ENCODE measurements around the gene DNAH1.

The DNAH1 gene

GRCh38 chr3:52393959-52394670 is 78.0 kb downstream of the DNAH1 start:
- DNase-seq: no peak

GRCh38 chr3:52394751-52395502 is 78.8 kb downstream of the DNAH1 start:
- no peak for DNase-seq

- no peak for DNase-seq
Observed at GRCh38 chr3:52395503-52395865, 79.4 kb downstream of the DNAH1 start.

- DNase-seq: no peak
Observed at GRCh38 chr3:52396011-52396906, 80.1 kb downstream of the DNAH1 start.

- DNase-seq: no peak
Observed at GRCh38 chr3:52396907-52397591, 80.9 kb downstream of the DNAH1 start.

GRCh38 chr3:52397676-52398399 is 81.7 kb downstream of the DNAH1 start:
- no peak for DNase-seq

GRCh38 chr3:52398670-52399081 is 82.6 kb downstream of the DNAH1 start:
- no peak for DNase-seq

- DNase-seq: no peak
Observed at GRCh38 chr3:52399131-52399530, 83.0 kb downstream of the DNAH1 start.

GRCh38 chr3:52399593-52399992 is 83.5 kb downstream of the DNAH1 start:
- no peak for DNase-seq

- DNase-seq: no peak
Observed at GRCh38 chr3:52400275-52400793, 84.2 kb downstream of the DNAH1 start.

GRCh38 chr3:52401021-52401420 is 84.9 kb downstream of the DNAH1 start:
- DNase-seq: no peak

- no peak for DNase-seq
Observed at GRCh38 chr3:52401551-52401950, 85.4 kb downstream of the DNAH1 start.

GRCh38 chr3:52402101-52402521 is 86.0 kb downstream of the DNAH1 start:
- no peak for DNase-seq

GRCh38 chr3:52402706-52403270 is 86.7 kb downstream of the DNAH1 start:
- DNase-seq: no peak

GRCh38 chr3:52403271-52403841 is 87.2 kb downstream of the DNAH1 start:
- DNase-seq: no peak

- no peak for DNase-seq
Observed at GRCh38 chr3:52403955-52404354, 87.8 kb downstream of the DNAH1 start.

- DNase-seq: no peak
Observed at GRCh38 chr3:52404391-52404790, 88.3 kb downstream of the DNAH1 start.

GRCh38 chr3:52405066-52405465 is 88.9 kb downstream of the DNAH1 start:
- no peak for DNase-seq

- no peak for DNase-seq
Observed at GRCh38 chr3:52405601-52406110, 89.5 kb downstream of the DNAH1 start.

- DNase-seq: no peak
Observed at GRCh38 chr3:52406231-52406661, 90.1 kb downstream of the DNAH1 start.
